Daoy (cell line): Measurements from ENCODE around the gene RASAL1. TPM values are rescaled to one million over a fixed set of nuclear protein-coding genes. Genes with fewer than 3 reads are reported as not detected.

ENCODE experiments used
- DNase-seq: peaks from one replicate; pipeline ENCODE4 v3.0.0-alpha.2; 2015; ENCODE audit warnings: low read depth
- total RNA-seq: library from RNA; depleted of rRNA; stranded (reverse); fragments of >200 nt; shearing (Covaris generic); gene quantifications from 2 replicates; pipeline ENCODE4 v1.2.3, GENCODE V29; 2014

Gene RASAL1
- total RNA-seq, 1 experiment from 2014 or later: 0.06 TPM

GRCh38 chr12:113162102-113163029 lies 26.8 kb upstream of the RASAL1 start:
- peak; percentile 48 for DNase-seq

DNA sequence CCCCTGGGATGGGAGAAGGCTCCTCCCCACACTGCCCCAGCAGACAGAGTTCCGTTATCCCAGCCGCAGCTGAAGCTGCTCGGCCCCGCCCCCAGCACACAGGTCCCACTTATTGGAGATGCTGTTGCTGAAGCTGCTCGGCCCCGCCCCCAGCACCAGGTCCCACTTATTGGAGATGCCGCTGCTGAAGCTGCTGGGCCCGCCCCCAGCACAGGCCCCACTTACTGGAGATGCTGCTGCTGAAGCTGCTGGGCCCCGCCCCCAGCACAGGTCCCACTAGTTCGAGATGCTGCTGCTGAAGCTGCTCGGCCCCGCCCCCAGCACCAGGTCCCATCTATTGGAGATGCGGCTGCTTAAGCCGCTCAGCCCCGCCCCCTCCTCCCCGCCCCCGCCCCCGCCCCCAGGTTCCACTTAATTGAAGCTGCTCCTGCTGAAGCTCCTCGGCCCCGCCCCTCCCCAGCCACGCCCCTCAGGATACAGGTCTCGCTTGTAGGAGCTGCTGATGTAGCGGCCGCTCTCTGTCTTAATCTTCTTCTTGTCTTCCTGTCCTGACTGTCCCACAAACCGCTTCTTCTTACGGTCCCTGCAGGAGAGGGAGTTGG lies 26.0 kb upstream of the RASAL1 start:
- DNase-seq: peak; percentile 61

GRCh38 chr12:113159937-113160336 lies 24.4 kb upstream of the RASAL1 start:
- DNase-seq: no peak

DNA sequence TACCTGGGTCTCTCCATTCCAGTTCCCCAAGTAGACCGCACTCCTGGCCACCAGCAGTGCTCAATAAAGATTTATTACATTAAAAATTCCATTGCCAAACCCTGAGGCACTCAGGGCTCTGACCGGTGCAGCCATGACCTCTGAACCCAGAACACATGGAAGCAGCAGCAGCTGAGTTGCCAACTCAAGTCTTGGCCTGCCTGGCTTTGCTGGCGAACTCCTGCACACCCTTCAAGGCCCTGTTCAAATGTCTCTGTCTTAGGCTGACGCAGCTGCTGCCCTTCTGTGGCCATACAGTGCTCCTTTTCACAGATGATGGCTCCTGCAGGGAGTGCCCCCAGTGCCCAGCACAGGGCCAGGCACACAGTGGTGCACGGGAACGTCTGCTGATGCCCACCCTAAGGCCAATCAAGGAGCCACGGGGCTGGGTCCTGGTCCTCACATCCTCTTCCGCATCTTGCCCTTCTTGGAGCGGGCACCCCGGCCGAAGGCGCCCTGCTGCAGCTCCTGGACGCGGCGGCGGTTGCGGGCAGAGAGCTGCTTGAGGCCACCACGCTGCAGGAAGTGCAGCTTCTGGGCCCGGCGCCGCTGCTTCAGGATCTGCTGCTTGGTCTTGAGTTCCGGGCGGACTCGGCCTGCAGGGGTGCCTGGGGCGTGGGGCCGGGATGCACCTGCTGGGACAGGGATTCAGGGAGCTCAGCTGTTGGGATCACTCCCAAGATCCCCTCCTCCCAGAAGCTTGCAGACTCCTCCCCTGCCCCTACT lies 23.1 kb upstream of the RASAL1 start:
- no peak for DNase-seq

DNA sequence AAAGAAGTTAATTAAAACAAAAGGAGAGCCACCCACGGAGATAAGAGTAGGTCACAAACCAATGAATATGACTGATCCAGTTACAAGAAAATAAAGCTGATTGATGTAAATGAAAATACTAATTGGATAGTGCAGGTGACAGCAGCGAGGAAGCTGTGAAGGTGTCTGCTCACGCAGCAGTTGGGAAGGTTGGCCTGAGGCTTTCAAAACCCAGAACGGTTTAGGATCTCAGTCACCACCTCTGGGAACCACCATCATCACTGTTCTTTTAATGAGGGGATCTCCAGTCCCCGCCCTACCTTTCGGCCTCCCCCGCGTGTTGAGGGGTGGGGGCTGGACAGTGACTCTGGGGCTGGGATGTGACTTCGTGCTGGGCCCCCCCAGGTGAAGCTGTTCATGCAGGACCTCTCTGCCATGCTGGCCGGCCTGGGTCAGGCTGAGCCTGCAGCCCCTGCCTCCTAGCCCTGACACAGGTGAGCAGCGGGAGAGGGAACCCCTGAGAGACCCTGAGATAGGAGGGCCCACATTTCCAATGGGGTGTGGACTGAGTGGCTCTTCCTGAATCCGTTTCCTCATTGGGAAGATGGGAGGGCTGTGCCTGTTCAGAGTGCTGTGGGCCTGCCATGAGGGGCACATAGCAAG lies 21.8 kb upstream of the RASAL1 start:
- DNase-seq: no peak

- DNase-seq: no peak
These were observed 20.1 kb upstream of the RASAL1 start for GRCh38 chr12:113155646-113156045.

GRCh38 chr12:113155060-113155459 lies 19.5 kb upstream of the RASAL1 start:
- no peak for DNase-seq

DNA sequence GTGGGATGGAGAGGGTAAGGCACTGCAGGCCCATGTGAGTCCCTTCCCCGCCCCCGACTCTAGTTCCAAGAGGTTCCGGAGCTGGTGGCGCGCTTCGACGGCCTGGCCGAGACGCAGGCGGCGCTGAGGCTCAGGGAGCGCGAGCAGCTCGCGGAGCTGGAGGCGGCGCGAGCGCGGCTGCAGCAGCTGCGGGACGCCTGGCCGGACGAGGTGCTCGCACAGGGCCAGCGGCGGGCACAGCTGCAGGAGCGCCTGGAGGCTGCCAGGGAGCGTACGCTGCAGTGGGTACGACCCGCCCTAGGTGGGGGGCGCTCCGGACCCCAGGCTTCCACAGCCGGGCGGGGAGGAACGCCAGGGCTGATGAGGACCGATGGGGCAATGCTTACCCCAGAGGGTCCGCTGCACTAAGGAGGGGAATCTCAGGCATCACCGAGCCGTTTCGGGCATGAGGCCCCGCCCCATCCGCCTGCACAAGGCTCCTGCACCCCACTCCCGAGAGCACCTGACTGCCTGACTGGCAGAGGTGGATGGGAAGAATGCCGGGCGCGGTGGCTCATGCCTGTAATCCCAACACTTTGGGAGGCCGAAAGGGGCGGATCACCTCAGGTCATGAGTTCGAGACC lies 18.9 kb upstream of the RASAL1 start:
- DNase-seq: peak; percentile 51

DNA sequence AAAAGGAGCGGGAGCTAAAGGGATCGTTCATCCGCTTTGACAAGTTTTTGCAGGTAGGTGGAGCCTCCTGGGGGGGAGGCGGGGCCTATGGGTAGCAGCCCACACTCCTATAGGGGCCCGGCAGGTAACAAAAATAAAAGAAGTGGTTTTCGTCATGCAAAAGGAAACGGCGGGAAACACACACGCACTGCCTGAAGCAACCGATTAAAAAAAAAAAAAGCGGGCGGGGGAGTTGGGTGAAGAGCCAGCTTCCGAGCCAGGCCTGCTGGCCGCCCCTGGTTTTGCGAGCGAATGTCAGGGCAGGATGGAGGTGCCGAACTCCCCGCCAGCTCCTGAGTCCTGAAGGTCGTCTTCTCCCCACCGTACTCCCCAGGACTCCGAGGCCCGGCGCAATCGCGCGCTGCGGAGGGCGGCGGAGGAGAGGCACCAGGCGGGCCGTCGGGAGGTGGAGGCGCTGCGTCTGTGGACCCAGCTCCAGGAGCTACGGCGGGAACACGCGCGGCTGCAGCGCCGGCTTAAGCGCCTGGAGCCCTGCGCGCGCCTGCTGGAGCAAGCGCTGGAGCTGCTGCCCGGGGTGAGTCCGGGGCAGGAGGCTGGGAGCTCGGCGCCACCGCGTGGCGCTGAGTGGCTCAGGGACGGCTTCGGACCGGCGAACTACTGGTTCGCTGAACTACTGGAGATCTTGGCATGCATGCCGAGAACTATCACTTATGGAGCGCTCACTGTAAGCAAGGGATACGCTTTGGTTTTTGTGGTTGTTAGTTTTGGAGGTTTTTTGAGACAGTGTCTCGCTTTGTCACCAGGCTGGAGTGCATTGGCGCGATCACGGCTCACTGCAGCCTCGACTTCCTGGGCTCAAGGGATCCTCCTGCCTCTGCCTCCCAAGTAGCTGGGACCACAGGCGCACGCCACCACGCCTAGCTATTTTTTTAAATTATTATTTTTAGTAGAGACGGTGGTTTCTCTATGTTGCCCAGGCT lies 17.6 kb upstream of the RASAL1 start:
- DNase-seq: peak; percentile 91

GRCh38 chr12:113152196-113152834 lies 16.8 kb upstream of the RASAL1 start:
- no peak for DNase-seq

DNA sequence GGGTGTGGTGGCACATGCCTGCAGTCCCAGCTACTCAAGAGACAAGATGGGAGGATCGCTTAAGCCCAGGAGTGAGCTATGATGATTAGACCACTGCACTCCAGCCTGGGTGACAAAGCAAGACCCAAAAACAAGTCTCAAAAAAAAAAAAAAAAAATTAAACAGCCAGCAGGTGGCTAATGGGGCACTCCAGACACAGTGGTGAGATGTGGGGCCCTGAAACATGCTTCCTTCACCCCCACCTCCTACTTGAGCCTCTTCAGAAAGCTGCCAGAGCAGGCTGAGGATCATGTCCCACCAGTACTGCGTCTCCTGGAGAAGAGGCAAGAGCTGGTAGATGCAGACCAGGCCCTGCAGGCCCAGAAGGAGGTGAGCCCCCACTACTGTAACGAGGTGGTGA lies 16.1 kb upstream of the RASAL1 start:
- no peak for DNase-seq

DNA sequence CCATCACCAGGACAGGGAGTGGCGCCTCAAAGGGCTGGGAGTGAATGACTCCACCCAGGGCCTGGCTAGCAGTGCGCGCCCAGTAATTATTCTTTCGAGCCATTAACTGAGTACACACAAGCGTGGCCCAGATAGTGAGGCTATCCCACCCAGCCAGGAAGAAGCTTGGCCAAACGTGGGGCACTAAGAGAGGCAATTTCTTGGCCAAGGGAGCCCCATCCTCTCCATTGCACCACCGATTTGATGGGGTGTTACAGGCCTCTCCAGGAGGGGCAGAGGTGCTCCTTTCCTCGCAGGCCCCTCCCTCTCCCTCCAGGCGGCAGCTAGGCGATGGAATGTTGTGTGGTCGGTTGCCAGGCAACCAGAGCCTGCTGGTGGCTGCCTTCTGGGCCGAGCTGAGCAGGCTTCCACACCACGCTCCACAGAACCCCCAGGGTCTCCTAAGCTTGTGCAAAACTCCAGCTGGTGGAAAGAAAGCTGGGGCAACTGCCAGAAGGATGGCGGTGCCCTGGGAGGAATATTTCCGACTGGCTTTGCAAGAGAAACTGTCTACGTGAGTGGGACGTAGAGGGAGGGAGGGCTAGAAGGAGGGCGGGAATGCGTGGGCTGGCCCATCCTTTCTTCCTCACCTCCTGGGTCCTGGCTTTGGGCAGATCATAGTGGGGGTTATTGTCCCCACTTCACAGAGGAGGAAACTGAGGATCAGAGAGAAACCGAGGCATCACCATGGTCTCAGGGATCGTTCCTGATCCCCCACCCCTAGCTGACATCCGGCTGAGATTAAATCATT lies 14.0 kb upstream of the RASAL1 start, which contains the start of gene CFAP73:
CFAP73 (plus strand) TSS at position 364 of the 790 bp plus-strand sequence; CDS start at position 498, 134 bp downstream.
- DNase-seq: peak; percentile 95

- no peak for DNase-seq
These were observed 11.4 kb upstream of the RASAL1 start for GRCh38 chr12:113146999-113147398.

- DNase-seq: no peak
These were observed 10.4 kb upstream of the RASAL1 start for GRCh38 chr12:113145720-113146551.

GRCh38 chr12:113144806-113145205 lies 9.2 kb upstream of the RASAL1 start:
- DNase-seq: no peak

DNA sequence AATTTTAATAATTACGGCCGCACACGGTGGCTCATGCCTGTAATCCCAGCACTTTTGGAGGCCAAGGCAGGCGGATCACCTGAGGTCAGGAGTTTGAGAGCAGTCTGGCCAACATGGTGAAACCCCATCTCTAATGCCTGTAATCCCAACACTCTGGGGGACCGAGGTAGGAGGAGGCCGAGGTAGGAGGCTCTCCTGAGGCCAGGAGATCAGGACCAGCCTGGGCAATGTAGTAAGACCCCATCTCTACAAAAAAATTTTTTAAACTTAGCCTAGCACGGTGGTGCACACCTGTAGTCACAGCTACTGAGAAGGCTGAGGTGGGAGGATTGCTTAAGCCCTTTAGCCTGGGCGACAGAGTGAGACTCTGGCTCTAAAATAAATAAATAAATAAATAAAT lies 8.4 kb upstream of the RASAL1 start:
- DNase-seq: no peak

DNA sequence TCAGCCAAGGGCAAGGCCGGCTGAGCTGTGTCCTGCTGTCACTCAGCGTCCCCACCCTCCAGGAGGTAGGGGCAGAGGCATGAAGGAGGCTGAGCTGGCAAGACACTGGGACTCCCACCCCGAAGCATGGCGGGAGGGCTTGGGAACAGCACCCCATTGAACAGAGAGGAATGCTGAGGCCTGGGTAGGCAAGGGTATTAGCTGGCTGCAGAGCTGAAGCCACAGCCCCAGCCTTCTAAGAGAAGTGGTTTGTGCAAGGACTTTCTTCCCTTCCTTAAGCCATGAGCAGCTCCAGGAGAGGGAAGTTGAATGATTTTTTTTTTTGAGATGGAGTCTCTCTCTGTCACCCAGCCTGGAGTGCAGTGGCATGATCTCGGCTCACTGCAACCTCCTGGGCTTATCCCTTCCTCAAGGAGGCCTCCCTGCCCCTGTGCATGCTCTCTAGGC lies 7.3 kb upstream of the RASAL1 start:
- no peak for DNase-seq
